ENCODE measurements around the gene STX10.
A peak's percentile ranks its signal among the peaks of the same experiment; 100 is the strongest.
"Not testable (repeated sequence)": the region's sequence is repeated elsewhere in the genome, so short reads cannot be mapped to it uniquely, and the experiment has no call there.

Gene STX10

DNA sequence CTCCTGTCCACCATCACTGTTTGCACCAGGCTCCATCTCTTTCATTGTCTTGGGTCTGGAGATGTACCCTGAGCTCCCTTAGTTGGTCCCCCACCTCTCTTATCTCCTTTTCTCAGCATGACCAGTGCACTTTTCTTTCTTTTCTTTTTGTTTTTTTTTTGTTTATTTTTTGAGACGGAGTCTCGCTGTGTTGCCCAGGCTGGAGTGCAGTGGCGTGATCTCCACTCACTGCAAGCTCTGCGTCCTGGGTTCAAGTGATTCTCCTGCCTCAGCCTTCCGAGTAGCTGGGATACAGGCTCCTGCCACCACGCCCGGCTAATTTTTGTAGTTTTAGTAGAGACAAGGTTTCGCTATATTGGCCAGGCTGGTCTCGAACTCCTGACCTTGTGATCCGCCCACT lies 28.1 kb upstream of the STX10 start:
- not testable (repeated sequence) for H3K27me3 ChIP-seq (ENCODE audit: insufficient read depth, low read length); H3K4me3 ChIP-seq (ENCODE audit: low read length); H3K9me3 ChIP-seq (ENCODE audit: insufficient read depth, low read depth, low read length); H3K9ac ChIP-seq (ENCODE audit: low read depth, low read length); H3K4me1 ChIP-seq (ENCODE audit: insufficient read depth, low read length); H3K36me3 ChIP-seq (ENCODE audit: insufficient read depth, low read length); H3K27ac ChIP-seq (ENCODE audit: low read depth, low read length)
- 95% methylated on average over 10 of the region's 10 CpGs for WGBS

GRCh38 chr19:13177584-13177983 lies 27.4 kb upstream of the STX10 start:
- WGBS: 97% methylated on average over 5 of the region's 5 CpGs
- H3K9ac ChIP-seq (ENCODE audit: low read depth, low read length); H3K9me3 ChIP-seq (ENCODE audit: insufficient read depth, low read depth, low read length); H3K36me3 ChIP-seq (ENCODE audit: insufficient read depth, low read length); H3K4me3 ChIP-seq (ENCODE audit: low read length); H3K4me1 ChIP-seq (ENCODE audit: insufficient read depth, low read length); H3K27ac ChIP-seq (ENCODE audit: low read depth, low read length); H3K27me3 ChIP-seq (ENCODE audit: insufficient read depth, low read length): not testable (repeated sequence)

- H3K36me3 ChIP-seq (ENCODE audit: insufficient read depth, low read length): no peaks in the 10 kb centered on the region
- no peaks in the 10 kb centered on the region for H3K4me1 ChIP-seq (ENCODE audit: insufficient read depth, low read length)
- H3K27me3 ChIP-seq (ENCODE audit: insufficient read depth, low read length): no peaks in the 10 kb centered on the region
- H3K4me3 ChIP-seq (ENCODE audit: low read length): no peak overlapping the region
- H3K27ac ChIP-seq (ENCODE audit: low read depth, low read length): no peak overlapping the region
- 91% methylated on average over 8 of the region's 8 CpGs for WGBS
- no peaks in the 10 kb centered on the region for H3K9me3 ChIP-seq (ENCODE audit: insufficient read depth, low read depth, low read length)
- H3K9ac ChIP-seq (ENCODE audit: low read depth, low read length): no peak overlapping the region
Observed at GRCh38 chr19:13176345-13176744, 26.2 kb upstream of the STX10 start.

- H3K27ac ChIP-seq (ENCODE audit: low read depth, low read length): no peak overlapping the region
Observed at GRCh38 chr19:13173139-13173737, 23.1 kb upstream of the STX10 start.

DNA sequence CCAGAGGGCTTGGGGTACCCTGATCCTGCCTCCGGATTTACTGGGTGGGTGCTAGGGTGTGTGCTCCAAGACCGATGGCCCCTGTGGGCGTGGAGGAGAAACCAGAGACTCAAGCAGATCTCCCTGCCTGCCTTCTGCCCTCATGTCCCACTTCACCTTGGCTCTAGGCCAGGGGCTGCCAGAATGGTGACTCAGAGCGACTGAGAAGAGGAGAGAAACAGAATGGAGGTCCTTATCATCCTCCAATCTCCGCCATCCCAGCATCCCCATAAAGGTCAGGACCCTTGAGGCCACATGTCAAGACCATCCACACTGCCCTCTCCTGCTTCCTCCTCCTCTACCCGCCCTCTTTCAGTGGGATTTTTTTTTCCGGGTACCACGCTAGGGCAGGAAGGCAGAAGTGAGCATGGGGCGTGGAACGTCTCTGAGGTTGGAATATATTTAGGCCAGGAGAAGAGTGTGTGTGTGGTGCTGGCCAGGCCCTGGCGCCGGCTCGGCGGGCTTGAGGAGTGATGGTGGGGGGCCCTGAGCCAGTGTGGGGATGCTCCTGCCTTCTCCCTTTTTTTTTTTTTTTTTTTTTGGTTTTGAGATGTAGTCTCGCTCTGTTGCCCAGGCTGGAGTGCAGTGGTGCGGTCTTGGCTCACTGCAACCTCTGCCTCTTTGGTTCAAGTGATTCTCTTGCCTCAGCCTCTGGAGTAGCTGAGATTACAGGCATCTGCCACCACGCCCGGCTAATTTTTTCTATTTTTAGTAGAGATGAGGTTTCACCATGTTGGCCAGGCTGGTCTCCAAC lies 22.4 kb upstream of the STX10 start:
- WGBS: 91% methylated on average over 18 of the region's 18 CpGs
- Histone ChIP-seq H3K9ac (ENCODE audit: low read depth, low read length) (no peak overlapping the region), H3K36me3 (ENCODE audit: insufficient read depth, low read length) (no peaks in the 10 kb centered on the region), H3K9me3 (ENCODE audit: insufficient read depth, low read depth, low read length) (no peaks in the 10 kb centered on the region), H3K4me3 (ENCODE audit: low read length) (no peak overlapping the region), H3K27me3 (ENCODE audit: insufficient read depth, low read length) (no peaks in the 10 kb centered on the region), H3K27ac (ENCODE audit: low read depth, low read length) (no peak overlapping the region), H3K4me1 (ENCODE audit: insufficient read depth, low read length) (peaks cover 7% of the 10 kb centered on the region; the same call in 1 of the 2 replicates)

More at GRCh38 chr19:13173139-13173737, 23.1 kb upstream of the STX10 start:
- Histone ChIP-seq H3K9me3 (ENCODE audit: insufficient read depth, low read depth, low read length) (no peaks in the 10 kb centered on the region), H3K9ac (ENCODE audit: low read depth, low read length) (no peak overlapping the region), H3K36me3 (ENCODE audit: insufficient read depth, low read length) (no peaks in the 10 kb centered on the region), H3K27me3 (ENCODE audit: insufficient read depth, low read length) (no peaks in the 10 kb centered on the region), H3K4me1 (ENCODE audit: insufficient read depth, low read length) (peaks cover under 1% of the 10 kb centered on the region; the same call in 1 of the 2 replicates), H3K4me3 (ENCODE audit: low read length) (no peak overlapping the region)
- 93% methylated on average over 12 of the region's 12 CpGs for WGBS

DNA sequence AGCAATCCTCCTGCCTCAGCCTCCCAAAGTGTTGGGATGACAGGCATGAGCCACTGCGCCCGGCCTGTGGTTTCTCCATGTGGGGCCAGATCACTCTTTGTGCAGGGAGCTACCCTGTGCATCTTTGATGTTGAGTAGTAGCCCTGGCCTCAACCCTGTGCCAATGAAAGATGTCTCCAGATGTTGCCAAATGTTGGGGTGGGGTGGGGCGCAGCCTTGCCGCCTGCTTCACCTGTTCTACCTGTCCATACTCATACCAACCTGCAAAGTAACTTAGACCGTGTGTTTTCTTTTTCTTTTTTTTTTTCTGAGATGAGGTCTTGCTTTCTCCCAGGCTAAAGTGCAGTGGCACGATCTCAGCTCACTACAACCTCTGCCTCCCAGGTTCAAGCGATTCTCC lies 21.0 kb upstream of the STX10 start:
- H3K27ac ChIP-seq (ENCODE audit: low read depth, low read length): no peak overlapping the region

DNA sequence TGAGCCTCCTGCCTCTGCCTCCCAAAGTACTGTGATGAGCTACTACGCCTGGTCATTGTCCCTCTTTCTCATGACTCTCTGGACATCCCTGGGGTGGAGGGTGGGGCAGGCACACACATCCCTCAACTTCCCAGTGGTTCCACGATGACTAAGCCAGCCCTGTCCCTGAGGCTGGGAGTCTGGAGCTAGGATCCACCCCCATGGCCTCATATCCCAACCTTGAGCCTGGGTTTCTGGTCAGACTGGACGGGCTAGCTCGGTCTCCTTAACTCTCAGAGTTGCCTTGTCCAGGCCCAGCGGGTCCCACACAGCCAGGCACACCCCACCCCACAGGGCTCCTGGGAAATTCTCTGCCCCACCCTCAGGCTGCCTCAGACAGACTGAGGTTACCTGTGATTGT lies 19.6 kb upstream of the STX10 start:
- 88% methylated on average over 5 of the region's 5 CpGs for WGBS
- H3K9ac ChIP-seq (ENCODE audit: low read depth, low read length): no peak overlapping the region

More for the DNA sequence above, 21.0 kb upstream of the STX10 start:
- WGBS: 92% methylated on average over 7 of the region's 7 CpGs
- Histone ChIP-seq H3K4me1 (ENCODE audit: insufficient read depth, low read length) (peaks cover 15% of the 10 kb centered on the region), H3K9ac (ENCODE audit: low read depth, low read length) (no peak overlapping the region), H3K36me3 (ENCODE audit: insufficient read depth, low read length) (no peaks in the 10 kb centered on the region), H3K4me3 (ENCODE audit: low read length) (no peak overlapping the region), H3K9me3 (ENCODE audit: insufficient read depth, low read depth, low read length) (no peaks in the 10 kb centered on the region), H3K27me3 (ENCODE audit: insufficient read depth, low read length) (no peaks in the 10 kb centered on the region)

GRCh38 chr19:13166151-13166550 lies 16.0 kb upstream of the STX10 start:
- 90% methylated on average over 3 of the region's 3 CpGs for WGBS

More for the DNA sequence above, 19.6 kb upstream of the STX10 start:
- no peaks in the 10 kb centered on the region for H3K9me3 ChIP-seq (ENCODE audit: insufficient read depth, low read depth, low read length)
- no peak overlapping the region for H3K4me3 ChIP-seq (ENCODE audit: low read length)
- peaks cover 25% of the 10 kb centered on the region for H3K4me1 ChIP-seq (ENCODE audit: insufficient read depth, low read length)
- H3K27ac ChIP-seq (ENCODE audit: low read depth, low read length): no peak overlapping the region
- no peaks in the 10 kb centered on the region for H3K27me3 ChIP-seq (ENCODE audit: insufficient read depth, low read length)
- H3K36me3 ChIP-seq (ENCODE audit: insufficient read depth, low read length): no peaks in the 10 kb centered on the region

DNA sequence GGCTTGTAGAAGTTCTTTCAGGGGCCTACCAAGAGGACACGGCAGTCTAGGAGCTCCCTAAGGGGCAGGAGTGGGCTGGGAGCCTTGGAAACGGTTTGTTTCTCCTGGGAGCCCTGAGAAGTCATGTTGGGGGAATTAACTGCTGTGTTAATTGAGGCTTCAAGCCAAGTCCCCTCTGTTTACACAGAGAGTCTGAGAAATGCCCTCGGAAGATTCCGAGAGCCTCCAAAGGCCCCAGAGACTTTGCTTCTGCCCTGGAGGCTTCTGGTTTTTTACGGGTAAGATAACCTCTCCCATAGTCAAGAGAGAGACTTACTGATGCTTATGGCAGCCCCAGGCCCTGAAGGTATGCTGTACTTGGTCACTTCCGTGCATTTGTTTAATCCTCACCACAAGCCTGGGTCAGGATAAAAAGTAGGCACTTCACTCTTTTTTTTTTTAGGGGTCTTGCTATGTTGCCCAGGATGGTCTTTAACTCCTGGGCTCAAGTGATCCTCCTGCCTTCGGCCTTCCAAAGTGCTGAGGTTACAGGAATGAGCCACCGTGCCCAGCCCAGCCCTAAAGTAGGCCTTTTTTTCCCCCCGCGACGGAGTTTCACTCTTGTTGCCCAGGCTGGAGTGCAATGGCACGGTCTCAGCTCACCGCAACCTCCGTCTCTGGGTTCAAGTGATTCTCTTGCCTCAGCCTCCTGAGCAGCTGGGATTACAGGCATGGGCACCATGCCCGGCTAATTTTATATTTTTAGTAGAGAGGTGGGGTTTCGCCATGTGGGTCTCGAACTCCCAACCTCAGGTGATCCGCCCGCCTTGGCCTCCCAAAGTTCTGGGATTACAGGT lies 15.2 kb upstream of the STX10 start:
- H3K27ac ChIP-seq (ENCODE audit: low read depth, low read length): peak overlapping the region; percentile 98
- peak overlapping the region; percentile 79 for H3K9ac ChIP-seq (ENCODE audit: low read depth, low read length)
- no peaks in the 10 kb centered on the region for H3K9me3 ChIP-seq (ENCODE audit: insufficient read depth, low read depth, low read length)
- 65% methylated on average over 19 of the region's 19 CpGs for WGBS
- peak overlapping the region; percentile 18 for H3K4me3 ChIP-seq (ENCODE audit: low read length)
- H3K27me3 ChIP-seq (ENCODE audit: insufficient read depth, low read length): no peaks in the 10 kb centered on the region
- H3K36me3 ChIP-seq (ENCODE audit: insufficient read depth, low read length): no peaks in the 10 kb centered on the region
- peaks cover 35% of the 10 kb centered on the region for H3K4me1 ChIP-seq (ENCODE audit: insufficient read depth, low read length)

More at GRCh38 chr19:13166151-13166550, 16.0 kb upstream of the STX10 start:
- peaks cover 35% of the 10 kb centered on the region for H3K4me1 ChIP-seq (ENCODE audit: insufficient read depth, low read length)
- H3K36me3 ChIP-seq (ENCODE audit: insufficient read depth, low read length); H3K4me3 ChIP-seq (ENCODE audit: low read length); H3K9me3 ChIP-seq (ENCODE audit: insufficient read depth, low read depth, low read length); H3K9ac ChIP-seq (ENCODE audit: low read depth, low read length); H3K27me3 ChIP-seq (ENCODE audit: insufficient read depth, low read length): not testable (repeated sequence)
- peak overlapping the region; percentile 46 for H3K27ac ChIP-seq (ENCODE audit: low read depth, low read length)

DNA sequence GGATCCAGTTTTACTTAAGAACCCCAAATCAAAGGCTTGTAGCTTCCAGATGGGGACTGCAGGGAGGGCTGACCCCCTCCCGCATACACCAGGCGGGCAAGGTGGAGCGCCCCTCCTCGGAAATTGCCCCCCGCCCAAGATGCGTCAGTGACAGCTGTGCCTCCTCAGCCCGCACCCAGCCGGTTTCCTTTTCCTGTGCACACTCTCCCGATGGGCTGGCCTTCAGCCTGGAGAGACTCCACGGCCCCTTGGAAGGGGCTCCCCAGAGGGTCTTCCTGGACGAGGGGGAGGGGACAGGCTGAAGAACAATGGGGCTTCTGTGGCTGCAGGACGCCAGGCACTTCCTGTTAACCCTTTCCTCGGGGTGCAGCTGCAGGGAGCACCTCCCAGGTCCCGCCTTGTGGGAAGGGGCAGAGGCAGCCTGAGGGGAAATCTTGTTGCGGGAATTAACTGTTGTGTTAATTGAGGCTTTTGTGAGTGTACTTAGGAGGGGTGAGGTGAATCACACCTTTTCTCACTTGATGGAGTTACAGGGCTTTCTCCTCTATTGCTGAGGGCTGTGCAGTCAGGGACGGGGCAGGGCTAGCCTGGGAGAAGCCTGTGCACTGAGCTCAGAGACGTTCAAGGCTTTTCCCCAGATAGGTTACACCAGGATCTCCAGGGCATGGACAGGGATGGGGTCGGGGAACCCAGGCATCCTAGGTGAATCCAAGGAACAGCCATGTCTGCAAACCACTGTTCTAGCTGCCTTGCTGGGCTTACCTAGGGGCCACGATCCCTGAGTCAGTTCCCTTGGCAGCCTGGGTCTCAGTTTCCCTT lies 14.4 kb upstream of the STX10 start:
- H3K4me1 ChIP-seq (ENCODE audit: insufficient read depth, low read length): peaks cover 35% of the 10 kb centered on the region
- WGBS: 2% methylated on average over 19 of the region's 19 CpGs
- no peaks in the 10 kb centered on the region for H3K9me3 ChIP-seq (ENCODE audit: insufficient read depth, low read depth, low read length)
- H3K4me3 ChIP-seq (ENCODE audit: low read length): peak overlapping the region; percentile 51
- H3K36me3 ChIP-seq (ENCODE audit: insufficient read depth, low read length): no peaks in the 10 kb centered on the region
- peak overlapping the region; percentile 87 for H3K9ac ChIP-seq (ENCODE audit: low read depth, low read length)
- peak overlapping the region; percentile 98 for H3K27ac ChIP-seq (ENCODE audit: low read depth, low read length)
- no peaks in the 10 kb centered on the region for H3K27me3 ChIP-seq (ENCODE audit: insufficient read depth, low read length)

Data from HUES64 (cell line).